SH-SY5Y (cell line): ENCODE measurements around the gene CBR1.

ENCODE experiments used
- GATA2 ChIP-seq: IDR thresholded peaks from 2 replicates; pipeline ENCODE4 v1.6.1; 2011; ENCODE audit warnings: mild to moderate bottlenecking, low read depth, low read length
- GATA3 ChIP-seq: IDR thresholded peaks from 2 replicates; pipeline ENCODE4 v1.6.1; 2011; ENCODE audit warnings: low read depth, mild to moderate bottlenecking, low read length, moderate library complexity

GRCh38 chr21:36024782-36025181, 45.0 kb upstream of the CBR1 start:
- TF ChIP-seq GATA3 (no peak), GATA2 (no peak)
